GM18498 (cell line): ENCODE data around the gene LRTM2.
"Not testable (repeated sequence)": the region's sequence is repeated elsewhere in the genome, so short reads cannot be mapped to it uniquely, and the experiment has no call there.

Experiments used
- ATAC-seq: cut with Tn5 transposase; IDR thresholded peaks from one replicate; pipeline ENCODE4 v1.9.1; 2021; ENCODE audit warnings: mild to moderate bottlenecking, moderate library complexity; ENCODE audit not compliant: unreplicated experiment

The LRTM2 gene

GRCh38 chr12:1811281-1811947, 9.0 kb upstream of the LRTM2 start:
- ATAC-seq = no peak

GRCh38 chr12:1811948-1812291, 8.4 kb upstream of the LRTM2 start:
- ATAC-seq = no peak

- ATAC-seq = no peak
Measured at GRCh38 chr12:1812650-1813302, 7.6 kb upstream of the LRTM2 start.

GRCh38 chr12:1814266-1814665, 6.1 kb upstream of the LRTM2 start:
- no peak for ATAC-seq

GRCh38 chr12:1815108-1815507, 5.3 kb upstream of the LRTM2 start:
- no peak for ATAC-seq

GRCh38 chr12:1815814-1816729, 4.3 kb upstream of the LRTM2 start:
- ATAC-seq = no peak

DNA sequence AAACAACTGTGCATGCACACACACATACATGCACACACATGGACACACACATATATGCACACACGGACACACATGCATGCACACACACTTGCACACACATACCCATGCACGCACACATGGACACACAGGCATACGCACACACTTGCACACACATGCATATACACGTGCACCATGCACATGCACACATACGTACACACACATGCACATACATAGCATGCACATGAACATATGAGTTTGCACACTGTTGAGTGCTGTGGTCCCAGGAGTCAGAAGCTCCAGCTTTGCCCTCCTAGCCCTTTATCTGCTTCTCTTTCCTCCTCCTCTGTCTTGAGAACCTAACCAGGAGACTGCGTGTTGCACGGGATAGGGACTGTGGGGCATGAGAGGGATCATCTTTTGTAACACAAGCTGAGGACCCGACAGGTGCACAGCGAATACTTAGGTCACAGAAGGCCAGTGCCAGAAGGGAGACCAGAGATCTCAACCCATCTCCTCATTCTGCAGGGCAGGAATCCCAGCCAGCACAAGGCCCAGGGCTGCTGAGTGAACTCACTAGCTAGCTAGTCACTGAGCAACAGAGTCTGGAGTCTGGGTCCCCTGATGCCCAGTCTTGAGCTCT, 3.5 kb upstream of the LRTM2 start:
- ATAC-seq = no peak

DNA sequence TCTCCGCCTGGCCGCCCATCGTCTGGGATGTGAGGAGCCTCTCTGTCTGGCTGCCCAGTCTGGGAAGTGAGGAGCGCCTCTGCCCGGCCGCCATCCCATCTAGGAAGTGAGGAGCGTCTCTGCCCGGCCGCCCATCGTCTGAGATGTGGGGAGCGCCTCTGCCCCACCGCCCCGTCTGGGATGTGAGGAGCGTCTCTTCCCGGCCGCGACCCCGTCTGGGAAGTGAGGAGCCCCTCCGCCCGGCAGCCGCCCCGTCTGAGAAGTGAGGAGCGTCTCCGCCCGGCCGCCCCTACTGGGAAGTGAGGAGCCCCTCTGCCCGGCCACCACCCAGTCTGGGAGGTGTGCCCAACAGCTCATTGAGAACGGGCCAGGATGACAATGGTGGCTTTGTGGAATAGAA, 2.4 kb upstream of the LRTM2 start:
- not testable (repeated sequence) for ATAC-seq

- ATAC-seq = no peak
Measured at GRCh38 chr12:1819050-1819449, 1.3 kb upstream of the LRTM2 start.

DNA sequence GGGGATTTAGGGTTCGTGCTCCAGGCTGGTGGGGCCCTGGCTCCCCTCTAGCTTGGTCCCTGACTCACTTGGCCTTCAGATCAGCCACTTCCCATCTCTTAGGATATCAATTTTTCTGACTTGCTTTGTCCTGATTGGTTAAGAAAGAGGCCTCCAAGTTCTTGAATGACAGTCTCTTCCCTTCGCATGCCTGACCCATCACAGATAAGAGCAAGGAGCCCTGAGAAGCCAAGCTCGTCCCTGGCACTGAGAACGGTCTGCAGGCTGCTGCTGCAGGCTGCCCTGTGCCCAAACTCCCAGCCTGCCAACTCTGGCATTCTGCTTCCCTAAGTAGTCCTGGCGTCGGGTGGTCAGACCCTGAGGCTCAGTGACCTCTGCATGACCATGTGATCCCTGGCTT, 794 bp upstream of the LRTM2 start:
- ATAC-seq = no peak

GRCh38 chr12:1820896-1821291, 529 bp downstream of the LRTM2 start:
- no peak for ATAC-seq

GRCh38 chr12:1821805-1822204, 1.4 kb downstream of the LRTM2 start:
- ATAC-seq = no peak

DNA sequence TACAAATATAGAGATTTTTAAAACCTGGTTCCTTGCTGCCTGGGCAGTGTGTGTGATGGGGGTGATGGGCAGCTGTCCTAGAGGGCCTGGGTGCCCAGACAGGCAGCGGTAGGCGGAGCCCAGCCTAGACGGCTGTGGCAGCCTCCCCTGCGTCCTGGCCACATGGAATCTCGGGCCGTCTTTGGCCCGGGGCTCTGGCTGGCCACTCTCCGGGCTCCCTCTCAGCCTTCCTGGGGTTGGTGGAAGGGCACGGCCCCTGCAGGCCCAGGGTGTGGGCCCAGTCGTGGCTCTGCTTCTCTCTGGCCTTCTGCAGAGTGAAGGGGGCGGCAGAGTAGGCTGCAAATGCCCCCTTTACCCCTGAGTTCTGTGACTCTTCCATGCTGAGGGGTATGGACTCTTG, 2.3 kb downstream of the LRTM2 start:
- no peak for ATAC-seq

DNA sequence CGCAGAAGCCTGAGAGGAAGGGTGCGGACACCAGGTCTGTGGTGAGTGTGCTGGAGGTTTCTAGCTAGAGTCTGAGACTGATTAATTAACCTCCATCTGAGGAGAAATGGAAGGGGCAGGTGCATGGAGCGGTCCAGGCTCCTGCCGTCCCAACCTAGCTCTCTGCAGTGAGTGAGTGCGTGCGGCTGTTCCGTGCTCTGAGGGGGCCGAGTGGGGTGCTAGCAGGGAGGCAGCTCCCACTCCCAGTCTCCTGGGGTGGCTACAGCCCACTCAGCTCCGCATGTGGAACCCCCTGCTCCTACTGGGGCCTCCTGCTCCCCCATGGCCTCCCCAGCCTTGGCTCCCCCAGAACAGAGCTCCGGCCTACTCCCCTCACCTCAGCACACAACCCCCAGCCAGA, 2.9 kb downstream of the LRTM2 start:
- no peak for ATAC-seq

- no peak for ATAC-seq
Measured at GRCh38 chr12:1825382-1826102, 5.2 kb downstream of the LRTM2 start.

GRCh38 chr12:1826401-1826800, 6.0 kb downstream of the LRTM2 start:
- no peak for ATAC-seq

- ATAC-seq = no peak
Measured at GRCh38 chr12:1826867-1827705, 6.7 kb downstream of the LRTM2 start.

DNA sequence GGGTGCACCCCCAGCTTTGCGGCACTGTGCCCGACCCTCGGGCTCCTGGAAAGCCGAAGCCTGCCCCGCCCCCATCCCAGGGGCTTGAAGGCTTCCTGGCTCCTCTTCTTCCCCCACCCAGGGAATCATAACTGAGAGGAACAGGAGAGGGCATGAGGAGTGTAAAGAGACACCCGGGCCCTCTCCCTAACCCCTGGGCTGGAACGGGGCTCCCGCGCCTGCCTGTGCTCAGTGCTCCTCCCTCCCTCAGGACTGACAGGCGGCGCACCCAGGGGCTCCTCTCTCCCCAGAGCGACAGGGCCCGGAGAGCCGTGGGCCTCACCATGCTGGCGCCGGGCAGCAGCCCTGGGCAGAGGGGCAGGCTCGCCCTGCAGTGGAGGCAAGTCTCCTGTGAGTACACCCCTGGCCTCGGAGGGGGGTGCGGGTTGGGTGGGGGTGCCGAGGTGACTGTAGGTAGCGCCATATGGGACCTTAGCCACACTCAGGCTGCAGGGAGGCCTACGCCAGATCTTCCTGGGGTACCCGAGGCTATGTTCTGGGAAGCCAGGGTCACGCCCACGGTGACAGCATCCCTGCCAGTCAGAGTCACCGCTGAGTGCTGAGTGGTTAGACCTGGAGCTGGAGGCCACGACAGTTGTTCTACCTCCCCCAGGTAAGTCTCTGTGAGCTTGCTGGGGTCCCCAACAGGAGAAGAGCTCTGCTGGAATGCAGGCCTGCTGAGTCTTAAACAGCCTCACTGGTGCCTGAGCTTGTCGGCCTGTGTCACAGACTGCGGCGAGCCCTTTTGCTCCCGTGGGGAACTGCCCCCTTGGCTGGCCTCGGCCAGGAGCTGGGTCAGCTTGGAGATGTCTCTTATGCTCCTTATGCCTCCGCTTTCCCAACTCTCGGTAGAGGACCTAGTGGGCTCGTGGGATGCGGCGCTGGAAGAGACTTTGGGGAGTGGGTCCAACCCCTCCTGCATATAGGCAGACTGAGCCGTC, 7.8 kb downstream of the LRTM2 start:
- no peak for ATAC-seq

- ATAC-seq = no peak
Measured at GRCh38 chr12:1828856-1829255, 8.5 kb downstream of the LRTM2 start.
